C4-2B (cell line): Measurements from ENCODE around the gene TBC1D32.

Experiments used
- CTCF ChIP-seq: fragments of 450-650 bp; conservative IDR thresholded peaks from 2 replicates; pipeline ENCODE4 v1.5.1; 2017; ENCODE audit warnings: mild to moderate bottlenecking
- ZFX ChIP-seq: fragments of 450-650 bp; IDR thresholded peaks from 2 replicates; pipeline ENCODE4 v1.6.1; 2017

- TF ChIP-seq CTCF, result no peak
- no peak for TF ChIP-seq ZFX
Observed at GRCh38 chr6:121247386-121247785, 86.9 kb downstream of the TBC1D32 start.
